Stimulated activated CD8-positive, alpha-beta memory T cell treated with anti-CD3 and anti-CD28 coated beads, Interleukin-12 subunit alpha, Interleukin-12 subunit beta, amount 100 ng/mL, for 24 hours (primary cell): ENCODE results near the gene TNS3.

ENCODE experiments used
- DNase-seq: peaks from one replicate; pipeline ENCODE4 v3.0.0-alpha.2; 2020; ENCODE audit errors: extremely low read depth

The TNS3 gene

DNA sequence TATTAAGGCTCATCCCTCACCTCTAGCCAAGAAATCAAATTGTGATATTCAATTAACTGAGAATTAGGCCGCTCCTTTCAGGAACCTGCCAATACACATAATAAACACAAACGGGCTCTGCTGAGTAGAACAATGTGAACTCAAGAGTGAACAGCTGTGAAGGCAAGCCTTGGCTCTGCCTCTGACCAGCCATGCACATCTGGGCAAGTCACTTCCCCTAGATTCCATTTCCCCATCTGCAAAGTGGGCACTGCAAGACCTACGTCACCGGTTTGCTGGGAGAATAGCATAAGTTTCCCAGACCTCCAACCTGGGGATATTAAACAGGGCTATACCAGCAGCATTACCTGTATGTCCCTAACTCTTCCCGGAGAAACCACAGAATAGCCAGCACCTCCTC lies 355.2 kb downstream of the TNS3 start:
- no peak for DNase-seq

GRCh38 chr7:47225387-47226131 lies 356.4 kb downstream of the TNS3 start:
- DNase-seq, result no peak
